Ovary (tissue), 3 donors: ENCODE data around the gene BLACAT1.

Experiments used
- CTCF ChIP-seq, 3 donors: fragments of 450-650 bp in 2 of 3; fragments of 200-600 bp in 1 of 3; IDR thresholded peaks; one replicate each; pipeline versions ENCODE4 v1.5.1 to v1.8.0; 2016 to 2022; ENCODE audit warnings: antibody characterized with exemption in 3 of 3, mild to moderate bottlenecking in 1 of 3
- POLR2A ChIP-seq: fragments of 450-650 bp; IDR thresholded peaks from one replicate; pipeline ENCODE4 v1.6.1; 2017; ENCODE audit warnings: antibody characterized with exemption, mild to moderate bottlenecking, moderate library complexity
- donor health status: DM: no; HTN: no; CAD: no.

- no peak for TF ChIP-seq POLR2A
- no peak for TF ChIP-seq CTCF (IDR thresholded peaks at IDR 0.05)
These were observed 4.6 kb downstream of the BLACAT1 start for GRCh38 chr1:205451202-205451601.
